Tibial nerve (tissue), 4 donors: ENCODE results near the gene TNFSF18. TPM values are rescaled to one million over a fixed set of nuclear protein-coding genes. Genes with fewer than 3 reads are reported as not detected.

Experiments
- DNase-seq, 2 donors: peaks; one replicate each; pipeline ENCODE4 v3.0.0-alpha.2; 2019; ENCODE audit warnings: low spot score in 2 of 2
- H3K27ac ChIP-seq, 4 donors: fragments of 200-600 bp; sonication (generic) in 3 of 4; one replicate each; pipeline ENCODE4 v1.5.1; 2017 to 2019; ENCODE audit warnings: mild to moderate bottlenecking in 1 of 4
- H3K27me3 ChIP-seq, 2 donors: fragments of 200-600 bp; sonication (generic) in 1 of 2; one replicate each; pipeline versions ENCODE4 v1.5.1 to v1.6.0; 2017 to 2019
- H3K36me3 ChIP-seq, 3 donors: fragments of 200-600 bp; sonication (generic); one replicate each; pipeline ENCODE4 v1.5.1; 2018 to 2019
- H3K4me1 ChIP-seq, 4 donors: fragments of 200-600 bp; sonication (generic) in 3 of 4; one replicate each; pipeline ENCODE4 v1.5.1; 2017 to 2019
- H3K4me3 ChIP-seq, 4 donors: fragments of 200-600 bp; sonication (generic) in 3 of 4; one replicate each; pipeline ENCODE4 v1.5.1; 2017 to 2019; ENCODE audit warnings: mild to moderate bottlenecking in 1 of 4, moderate library complexity in 1 of 4
- H3K9me3 ChIP-seq, 4 donors: fragments of 200-600 bp; sonication (generic) in 3 of 4; one replicate each; pipeline ENCODE4 v1.5.1; 2017 to 2019
- EP300 ChIP-seq, 2 donors: sonication (generic); formaldehyde crosslinking; IDR thresholded peaks; one replicate each; pipeline ENCODE4 v1.6.1; 2017; ENCODE audit warnings: antibody characterized with exemption in 2 of 2, mild to moderate bottlenecking in 1 of 2
- POLR2A ChIP-seq, 2 donors: fragments of 450-650 bp; IDR thresholded peaks; one replicate each; pipeline ENCODE4 v1.6.1; 2017; ENCODE audit warnings: antibody characterized with exemption in 2 of 2, mild to moderate bottlenecking in 2 of 2, moderate library complexity in 2 of 2
- WGBS, 2 donors: methylation state at CpG; one replicate each; pipeline ENCODE4 v1.1.5; 2018; 5-methylcytosine and 5-hydroxymethylcytosine counted together
- total RNA-seq, 4 donors: library from RNA; depleted of rRNA; stranded (reverse); fragments of >200 nt; gene quantifications; one replicate each; pipeline ENCODE4 v1.1.0, GENCODE V29; 2016
- TF ChIP-seq, protein P1 (sequence below), 5 experiments: fragments of 200-600 bp in 3 of 5; fragments of 450-650 bp in 2 of 5; sonication (generic) in 3 of 5; IDR thresholded peaks; one replicate each; pipeline ENCODE4 v1.5.1; 2016 to 2019; ENCODE audit warnings: antibody characterized with exemption in 5 of 5, mild to moderate bottlenecking in 3 of 5, moderate library complexity in 2 of 5

TNFSF18 gene
- total RNA-seq, 4 donors from 2014 or later: not detected

- Histone ChIP-seq H3K4me1 (no peaks in the 10 kb centered on the region), H3K27ac (no peak overlapping the region), H3K36me3 (no peaks in the 10 kb centered on the region), H3K4me3 (no peak overlapping the region), H3K9me3 (peaks cover 0 to 20% (median 0%) of the 10 kb centered on the region in 4 donors), H3K27me3 (no peaks in the 10 kb centered on the region)
- 78 to 80% methylated on average over 2 of the region's 2 CpGs for WGBS, 2 donors
- TF ChIP-seq, protein P1, sequence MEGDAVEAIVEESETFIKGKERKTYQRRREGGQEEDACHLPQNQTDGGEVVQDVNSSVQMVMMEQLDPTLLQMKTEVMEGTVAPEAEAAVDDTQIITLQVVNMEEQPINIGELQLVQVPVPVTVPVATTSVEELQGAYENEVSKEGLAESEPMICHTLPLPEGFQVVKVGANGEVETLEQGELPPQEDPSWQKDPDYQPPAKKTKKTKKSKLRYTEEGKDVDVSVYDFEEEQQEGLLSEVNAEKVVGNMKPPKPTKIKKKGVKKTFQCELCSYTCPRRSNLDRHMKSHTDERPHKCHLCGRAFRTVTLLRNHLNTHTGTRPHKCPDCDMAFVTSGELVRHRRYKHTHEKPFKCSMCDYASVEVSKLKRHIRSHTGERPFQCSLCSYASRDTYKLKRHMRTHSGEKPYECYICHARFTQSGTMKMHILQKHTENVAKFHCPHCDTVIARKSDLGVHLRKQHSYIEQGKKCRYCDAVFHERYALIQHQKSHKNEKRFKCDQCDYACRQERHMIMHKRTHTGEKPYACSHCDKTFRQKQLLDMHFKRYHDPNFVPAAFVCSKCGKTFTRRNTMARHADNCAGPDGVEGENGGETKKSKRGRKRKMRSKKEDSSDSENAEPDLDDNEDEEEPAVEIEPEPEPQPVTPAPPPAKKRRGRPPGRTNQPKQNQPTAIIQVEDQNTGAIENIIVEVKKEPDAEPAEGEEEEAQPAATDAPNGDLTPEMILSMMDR (IDR thresholded peaks at IDR 0.05): no peak
- TF ChIP-seq POLR2A (IDR thresholded peaks at IDR 0.05) (no peak), EP300 (IDR thresholded peaks at IDR 0.05) (no peak)
- DNase-seq: no peak
Measured at GRCh38 chr1:172997941-172998361, 52.8 kb downstream of the TNFSF18 start.

- DNase-seq: no peak
- TF ChIP-seq EP300 (IDR thresholded peaks at IDR 0.05): no peak
- no peak for TF ChIP-seq POLR2A (IDR thresholded peaks at IDR 0.05)
- TF ChIP-seq, protein P1 (IDR thresholded peaks at IDR 0.05): no peak
Measured at GRCh38 chr1:172993640-172994039, 57.1 kb downstream of the TNFSF18 start.

DNA sequence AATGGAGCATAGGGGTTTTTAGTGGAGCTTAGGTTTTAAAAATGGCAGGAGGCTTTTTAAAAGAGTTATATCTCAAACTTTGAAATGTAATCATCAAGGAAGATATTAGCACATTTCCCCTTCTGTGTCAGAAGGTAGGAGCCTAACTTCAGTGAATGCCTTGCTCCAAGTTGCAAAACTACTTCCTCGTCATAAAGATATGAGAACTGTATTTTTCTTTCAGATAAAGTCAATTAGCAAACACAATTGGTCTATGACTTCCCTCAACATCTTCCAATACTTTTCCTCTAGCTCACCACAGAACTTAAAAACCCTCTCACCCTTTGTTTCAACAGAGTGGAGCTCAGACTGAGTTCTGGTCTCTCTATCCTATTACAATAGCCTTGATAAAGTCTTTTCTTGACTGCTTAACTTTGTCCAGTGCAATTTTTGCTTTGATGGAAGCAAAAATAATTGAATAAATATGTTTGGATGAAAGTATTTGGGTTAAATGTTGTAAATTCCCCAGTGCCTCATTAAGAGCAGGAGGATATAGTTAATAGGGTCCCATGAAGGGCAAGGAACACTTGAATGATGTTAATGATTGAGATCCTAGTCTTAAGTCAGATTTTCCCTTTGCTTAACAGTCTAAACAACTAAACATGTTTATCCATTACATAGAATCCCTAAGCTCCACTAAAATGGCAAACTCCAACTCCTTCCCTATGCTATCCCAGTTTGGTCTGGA is 58.9 kb downstream of the TNFSF18 start:
- Histone ChIP-seq H3K27ac (no peak overlapping the region), H3K4me3 (no peak overlapping the region), H3K27me3 (no peaks in the 10 kb centered on the region), H3K9me3 (peaks cover 0 to 5% (median 0%) of the 10 kb centered on the region in 4 donors), H3K36me3 (no peaks in the 10 kb centered on the region), H3K4me1 (no peaks in the 10 kb centered on the region)
- DNase-seq: no peak
- 83 to 87% methylated on average over 1 of the region's 1 CpG for WGBS, 2 donors
- no peak for TF ChIP-seq POLR2A (IDR thresholded peaks at IDR 0.05)
- TF ChIP-seq, protein P1 (IDR thresholded peaks at IDR 0.05): no peak
- no peak for TF ChIP-seq EP300 (IDR thresholded peaks at IDR 0.05)

More at GRCh38 chr1:172993640-172994039, 57.1 kb downstream of the TNFSF18 start:
- H3K36me3 ChIP-seq: no peaks in the 10 kb centered on the region
- no peaks in the 10 kb centered on the region for H3K27me3 ChIP-seq
- H3K9me3 ChIP-seq: peaks cover 0 to 7% (median 0%) of the 10 kb centered on the region in 4 donors
- no peak overlapping the region for H3K27ac ChIP-seq
- no peak overlapping the region for H3K4me3 ChIP-seq
- whole genome bisulfite sequencing, 2 donors: 63 to 74% methylated on average over 2 of the region's 2 CpGs
- no peaks in the 10 kb centered on the region for H3K4me1 ChIP-seq

DNA sequence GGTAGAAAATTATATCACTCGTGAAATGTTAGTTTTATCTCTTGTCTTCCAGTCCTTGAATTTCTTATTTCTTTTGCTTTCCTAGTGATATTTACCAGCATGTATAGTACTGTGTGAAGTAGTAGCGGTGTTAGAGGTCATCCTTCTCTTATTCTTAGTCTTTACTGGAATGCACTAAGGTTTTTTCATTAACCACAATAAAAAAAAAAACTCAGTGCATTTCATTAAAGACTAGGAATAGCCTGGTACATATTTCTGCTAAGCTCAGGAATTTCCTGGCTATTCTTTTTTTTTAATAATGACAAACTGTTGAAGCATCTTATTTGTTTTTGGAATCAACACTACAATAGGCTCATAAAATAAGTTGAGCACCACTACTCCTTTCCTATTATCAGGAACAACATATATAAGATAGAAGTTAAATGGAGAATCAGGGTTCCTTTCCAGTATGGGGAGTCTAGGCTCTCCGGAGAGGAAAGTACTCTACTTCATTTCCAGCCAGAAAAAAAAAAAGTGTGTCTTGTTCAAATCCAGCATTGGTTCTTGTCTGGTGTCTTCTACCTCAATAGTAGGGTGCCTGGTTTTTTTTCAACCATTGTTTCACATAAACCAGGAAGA is 60.0 kb downstream of the TNFSF18 start:
- DNase-seq: no peak
- no peaks in the 10 kb centered on the region for H3K9me3 ChIP-seq
- H3K27me3 ChIP-seq: no peaks in the 10 kb centered on the region
- H3K4me3 ChIP-seq: no peak overlapping the region
- WGBS, 2 donors: 75 to 79% methylated on average over 3 of the region's 3 CpGs
- no peaks in the 10 kb centered on the region for H3K4me1 ChIP-seq
- TF ChIP-seq POLR2A (IDR thresholded peaks at IDR 0.05) (no peak), EP300 (IDR thresholded peaks at IDR 0.05) (no peak)
- TF ChIP-seq, protein P1 (IDR thresholded peaks at IDR 0.05): no peak
- no peak overlapping the region for H3K27ac ChIP-seq
- no peaks in the 10 kb centered on the region for H3K36me3 ChIP-seq

Other genes with a start within 250 kb of the TNFSF18 start
- 1 to 10 TPM in 3 of 4 donors, under 1 TPM in 1; 0.87 to 5.1 (median 1.4) TPM for gene TNFSF4, start 156.4 kb upstream of the TNFSF18 start, total RNA-seq